ENCODE measurements around the gene CRYGN.

DNA sequence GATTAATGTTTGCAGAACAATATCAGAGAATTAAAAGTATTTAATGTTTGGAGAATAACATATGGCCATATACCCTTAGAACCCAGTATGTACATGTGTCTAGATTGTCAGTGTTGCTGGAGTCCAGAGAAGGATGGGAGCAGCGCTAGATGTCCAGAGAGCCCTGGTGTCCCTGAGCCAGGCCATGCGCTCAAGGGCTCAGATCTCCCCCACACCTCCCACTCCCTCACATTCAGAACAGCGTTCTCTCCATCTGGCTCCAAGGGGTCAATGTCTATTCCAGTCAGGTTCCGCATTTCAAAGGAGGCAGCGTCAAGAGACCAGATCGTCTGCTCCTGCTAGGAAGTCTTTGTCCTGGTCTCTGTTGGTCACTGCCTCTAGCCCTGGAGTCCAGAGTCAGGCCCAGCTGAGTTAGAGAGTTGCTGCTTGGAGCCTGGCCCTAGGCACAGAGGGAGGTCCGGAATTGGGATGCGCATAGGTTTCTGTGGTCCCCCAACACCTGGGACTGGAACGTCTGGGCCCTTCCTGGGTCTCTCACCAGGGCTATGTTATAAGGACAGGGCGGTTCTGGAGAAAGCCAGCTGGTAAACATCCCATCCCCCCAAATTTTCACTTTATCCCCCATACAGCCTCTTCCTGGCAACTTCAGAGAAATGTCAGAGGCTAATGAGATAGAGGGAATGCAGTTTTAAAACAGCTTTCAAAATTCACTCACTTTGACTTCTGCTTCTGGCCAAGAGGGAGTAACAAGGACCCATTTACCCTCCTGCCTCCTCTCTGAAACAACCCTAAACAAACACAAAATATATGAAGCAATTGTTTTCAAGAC lies 23.6 kb downstream of the CRYGN start:
- TF ChIP-seq EZH2 (IDR thresholded peaks at IDR 0.05; ENCODE audit: borderline replicate concordance) = no peak
- no peak for TF ChIP-seq CTCF (IDR thresholded peaks at IDR 0.05; ENCODE audit: poor library complexity)

Data from hepatocyte (in vitro differentiated cells).